ENCODE results near the gene TRIM9. TPM values are rescaled to one million over a fixed set of nuclear protein-coding genes. Genes with fewer than 3 reads are reported as not detected.

Gene TRIM9
- total and polyA plus RNA-seq, 2 of the 4 experiments (the other 2 are of a cell fraction): under 0.01 to 0.09 TPM

GRCh38 chr14:50985859-50986331 lies 109.0 kb downstream of the TRIM9 start:
- no peak overlapping the region for H2AFZ ChIP-seq (replicated peaks; ENCODE audit: low read length, poor library complexity)
- WGBS, 2 experiments (ENCODE audit: extremely low coverage in 2 of 2, insufficient read length in 1 of 2): no CpG with 5 or more reads among the region's 12 CpGs
- no peak overlapping the region for H3K18ac ChIP-seq (ENCODE audit: low read depth, low read length)
- peaks cover 38% of the 10 kb centered on the region for H3K27me3 ChIP-seq (ENCODE audit: control insufficient read depth, insufficient read depth, low read length)
- no peak overlapping the region for H3K27ac ChIP-seq (ENCODE audit: insufficient read depth, low read length)
- no peak overlapping the region for H2BK5ac ChIP-seq (ENCODE audit: low read depth, low read length, poor library complexity, severe bottlenecking)
- intact Hi-C loops (cut with micrococcal nuclease): no loop called here
- H3K9me1 ChIP-seq (ENCODE audit: insufficient read depth, low read length): no peaks in the 10 kb centered on the region
- H3K56ac ChIP-seq (ENCODE audit: extremely low read depth, insufficient read depth, low read length): no peak overlapping the region
- H4K20me1 ChIP-seq (ENCODE audit: insufficient read depth, low read length): no peaks in the 10 kb centered on the region
- H3K9me3 ChIP-seq (ENCODE audit: control insufficient read depth, insufficient read depth, low read length): 0 out of 2 replicates have a peak, but pooled peaks cover 2% of the 10 kb centered on the region
- H3K14ac ChIP-seq (replicated peaks; ENCODE audit: low read depth, low read length): no peak overlapping the region
- dilution Hi-C loops (cut with HindIII; ENCODE audit: low sequenced_read_pairs, unreplicated experiment): no loop called here
- no peak overlapping the region for H2AK5ac ChIP-seq (ENCODE audit: low read depth, low read length)
- no peaks in the 10 kb centered on the region for H3K4me1 ChIP-seq (ENCODE audit: control insufficient read depth, insufficient read depth, low read length)
- no peak overlapping the region for H3K4me3 ChIP-seq (ENCODE audit: insufficient read depth, low read depth, low read length)
- H3K79me1 ChIP-seq (ENCODE audit: low read depth in 1 of 2, low read length in 2 of 2): no peaks in the 10 kb centered on the region
- POLR2A ChIA-PET (ENCODE audit: unreplicated experiment): interaction anchor here (0.6 kb wide), 1 partner anchor 16 kb away, joined by 5 read pairs; no protein-coding TSS in a partner anchor
- H3K36me3 ChIP-seq (ENCODE audit: control insufficient read depth, insufficient read depth, low read length): no peaks in the 10 kb centered on the region
- CTCF ChIA-PET: no interaction called here
- no peak overlapping the region for H3K4ac ChIP-seq (ENCODE audit: low read depth, low read length)
- no peak overlapping the region for H2BK15ac ChIP-seq (ENCODE audit: low read depth, low read length)
- no peak overlapping the region for H2AK9ac ChIP-seq (replicated peaks; ENCODE audit: low read depth, low read length, poor library complexity)
- H2BK20ac ChIP-seq (ENCODE audit: low read depth, low read length): no peak overlapping the region
- no peak overlapping the region for H3K23ac ChIP-seq (ENCODE audit: low read depth, low read length)
- no peak overlapping the region for H3K4me2 ChIP-seq (ENCODE audit: low read depth, low read length)
- no peak overlapping the region for H4K5ac ChIP-seq (ENCODE audit: low read depth, low read length)
- TF ChIP-seq RAD21 (IDR thresholded peaks at IDR 0.05; ENCODE audit: low read length): no peak
- TF ChIP-seq RCOR1 (IDR thresholded peaks at IDR 0.05; ENCODE audit: insufficient replicate concordance, low read length): no peak
- no peak for TF ChIP-seq MXI1 (IDR thresholded peaks at IDR 0.05; ENCODE audit: borderline replicate concordance, low read depth, low read length)
- no peak for TF ChIP-seq CEBPB (IDR thresholded peaks at IDR 0.05; ENCODE audit: low read depth, low read length)
- no peak for TF ChIP-seq ELK1 (IDR thresholded peaks at IDR 0.05; ENCODE audit: borderline replicate concordance, low read depth, low read length)
- no peak for TF ChIP-seq SMC3 (IDR thresholded peaks at IDR 0.05; ENCODE audit: low read depth, low read length)
- no peak for TF ChIP-seq POLR2A (IDR thresholded peaks at IDR 0.05; ENCODE audit: low read depth, low read length)
- TF ChIP-seq FOS (IDR thresholded peaks at IDR 0.05; ENCODE audit: low read depth, low read length): no peak
- TF ChIP-seq MAFK (IDR thresholded peaks at IDR 0.05; ENCODE audit: low read depth, low read length): no peak
- no peak overlapping the region for H2BK120ac ChIP-seq (ENCODE audit: low read depth, low read length)
- ATAC-seq (ENCODE audit: low read depth) (no peak), DNase-seq (no peak)
- H3K9ac ChIP-seq (ENCODE audit: low read depth, low read length): no peak overlapping the region
- BruUV-seq (replicated peaks): no TSS peak
- in situ Hi-C loops (cut with MboI; ENCODE audit: low sequenced_read_pairs): no loop called here
- H4K8ac ChIP-seq (ENCODE audit: low read depth in 2 of 2, low read length in 2 of 2): no peak overlapping the region
- no peak overlapping the region for H4K91ac ChIP-seq (ENCODE audit: insufficient read depth, low read depth, low read length)

All from IMR-90 (cell line).